Activated CD4-positive, alpha-beta T cell treated with anti-CD3 and anti-CD28 coated beads for 36 hours (primary cell): ENCODE results near the gene ZNF335. TPM values are rescaled to one million over a fixed set of nuclear protein-coding genes. Genes with fewer than 3 reads are reported as not detected.
A peak's percentile ranks its signal among the peaks of the same experiment; 100 is the strongest.
"Not testable (repeated sequence)": the region's sequence is repeated elsewhere in the genome, so short reads cannot be mapped to it uniquely, and the experiment has no call there.

Source experiments
- ATAC-seq: fragments of 200-7000 bp; cut with Tn5 transposase; one replicate; pipeline ENCODE4 v1.10.0; 2021; ENCODE audit warnings: mild to moderate bottlenecking, moderate library complexity
- CTCF ChIA-PET: fragments of 350-600 bp; sonication (Branson Sonifier 250); formaldehyde crosslinking; loops from one replicate; lab custom pipeline; 2021; ENCODE audit warnings: antibody characterized with exemption; lab: Charles Lee
- POLR2A ChIA-PET: fragments of 350-600 bp; sonication (Branson Sonifier 250); formaldehyde crosslinking; loops from one replicate; lab custom pipeline; 2021; ENCODE audit warnings: antibody characterized with exemption, inconsistent platforms; lab: Charles Lee
- DNase-seq: peaks from one replicate; pipeline ENCODE4 v3.0.0-alpha.2; 2020
- H3K27ac Mint-ChIP-seq: one replicate; pipeline ENCODE4 v1.8.0; 2021; ENCODE audit warnings: mixed read lengths
- H3K27me3 Mint-ChIP-seq: one replicate; pipeline ENCODE4 v1.8.0; 2021; ENCODE audit warnings: mixed read lengths
- H3K36me3 Mint-ChIP-seq: one replicate; pipeline ENCODE4 v1.8.0; 2021; ENCODE audit warnings: low read depth, mixed read lengths
- H3K4me1 Mint-ChIP-seq: one replicate; pipeline ENCODE4 v1.8.0; 2021; ENCODE audit warnings: mixed read lengths
- H3K4me3 Mint-ChIP-seq: one replicate; pipeline ENCODE4 v1.8.0; 2021; ENCODE audit warnings: mild to moderate bottlenecking, moderate library complexity, mixed read lengths
- H3K9me3 Mint-ChIP-seq: one replicate; pipeline ENCODE4 v1.8.0; 2021; ENCODE audit warnings: low read depth, mixed read lengths
- intact Hi-C, 2 experiments: fragments of 100-400 bp; cut with DNase I in 1 of 2; cut with micrococcal nuclease in 1 of 2; formaldehyde crosslinking; loops; one replicate each; pipeline versions ENCODE4 v1.14.2 to v1.15.1; 2022 to 2024; cut with DNase I, micrococcal nuclease
- total RNA-seq, 2 experiments: library from RNA; stranded (reverse); gene quantifications; one replicate each; pipeline ENCODE4 v1.2.3, GENCODE V29; 2021

The ZNF335 gene
- total RNA-seq, 2 experiments from 2014 or later, result 27.4 to 28.9 TPM

GRCh38 chr20:45962031-45962755, 9.8 kb downstream of the ZNF335 start:
- peaks cover 7% of the 10 kb centered on the region for H3K4me1 Mint-ChIP-seq
- no peaks in the 10 kb centered on the region for H3K9me3 Mint-ChIP-seq
- ATAC-seq, result no peak
- ChIA-PET CTCF (interaction anchor here (1.1 to 2.3 kb wide), 5 partner anchors 8 to 138 kb away, joined by 3 to 10 read pairs (median 6); no protein-coding TSS in a partner anchor), POLR2A (interaction anchor here (0.6 to 3.2 kb wide), 3 partner anchors 8 to 138 kb away, joined by 3 to 12 read pairs (median 4); no protein-coding TSS in a partner anchor)
- peaks cover 62% of the 10 kb centered on the region for H3K36me3 Mint-ChIP-seq
- H3K27me3 Mint-ChIP-seq, result no peaks in the 10 kb centered on the region
- intact Hi-C loops, result loop anchor here in 1 of 2 experiments (2.0 kb wide), 1 partner anchor 163 kb away; no protein-coding TSS in a partner anchor
- no peak for DNase-seq
- no peak overlapping the region for H3K4me3 Mint-ChIP-seq
- no peak overlapping the region for H3K27ac Mint-ChIP-seq

- Mint-ChIP-seq H3K36me3 (peaks cover 58% of the 10 kb centered on the region), H3K27ac (no peak overlapping the region), H3K27me3 (no peaks in the 10 kb centered on the region), H3K9me3 (no peaks in the 10 kb centered on the region), H3K4me1 (peaks cover 2% of the 10 kb centered on the region), H3K4me3 (no peak overlapping the region)
- ATAC-seq, result no peak
- DNase-seq, result no peak
- ChIA-PET CTCF (interaction anchor here (2.3 to 2.6 kb wide), 2 partner anchors 10 to 161 kb away, joined by 10 to 11 read pairs; no protein-coding TSS in a partner anchor), POLR2A (interaction anchor here (0.6 to 3.2 kb wide), 3 partner anchors 10 to 242 kb away, joined by 3 to 12 read pairs (median 4); no protein-coding TSS in a partner anchor)
- intact Hi-C loops, result no loop called here
Observed at GRCh38 chr20:45959956-45960630, 11.9 kb downstream of the ZNF335 start.

GRCh38 chr20:45959126-45959525, 12.9 kb downstream of the ZNF335 start:
- DNase-seq (no peak), ATAC-seq (no peak)
- Mint-ChIP-seq H3K4me3 (no peak overlapping the region), H3K4me1 (no peaks in the 10 kb centered on the region), H3K36me3 (peaks cover 54% of the 10 kb centered on the region), H3K27me3 (no peaks in the 10 kb centered on the region), H3K27ac (no peak overlapping the region), H3K9me3 (no peaks in the 10 kb centered on the region)
- intact Hi-C loops, result no loop called here
- ChIA-PET CTCF (interaction anchor here (0.6 to 2.6 kb wide), 3 partner anchors 11 to 1398 kb away, joined by 3 to 14 read pairs (median 11); partner anchors contain the start of gene ZMYND8), POLR2A (interaction anchor here (3.2 kb wide), 1 partner anchor 11 kb away, joined by 12 read pairs; no protein-coding TSS in a partner anchor)

- Mint-ChIP-seq H3K36me3 (peaks cover 50% of the 10 kb centered on the region), H3K4me1 (no peaks in the 10 kb centered on the region), H3K9me3 (no peaks in the 10 kb centered on the region), H3K27me3 (no peaks in the 10 kb centered on the region), H3K4me3 (no peak overlapping the region), H3K27ac (peak overlapping the region; percentile 31)
- intact Hi-C loops, result no loop called here
- DNase-seq, result no peak
- no peak for ATAC-seq
- CTCF ChIA-PET, result interaction anchor here (0.6 to 2.3 kb wide), 5 partner anchors 12 to 1398 kb away, joined by 3 to 14 read pairs (median 3); partner anchors contain the start of gene ZMYND8
- POLR2A ChIA-PET, result interaction anchor here (1.7 kb wide), 1 partner anchor 14 kb away, joined by 5 read pairs; no protein-coding TSS in a partner anchor
Observed at GRCh38 chr20:45958593-45958992, 13.4 kb downstream of the ZNF335 start.

- Mint-ChIP-seq H3K36me3 (peaks cover 41% of the 10 kb centered on the region), H3K4me3 (no peak overlapping the region)
- intact Hi-C loops, result no loop called here
Observed at GRCh38 chr20:45957021-45957941, 14.7 kb downstream of the ZNF335 start.

DNA sequence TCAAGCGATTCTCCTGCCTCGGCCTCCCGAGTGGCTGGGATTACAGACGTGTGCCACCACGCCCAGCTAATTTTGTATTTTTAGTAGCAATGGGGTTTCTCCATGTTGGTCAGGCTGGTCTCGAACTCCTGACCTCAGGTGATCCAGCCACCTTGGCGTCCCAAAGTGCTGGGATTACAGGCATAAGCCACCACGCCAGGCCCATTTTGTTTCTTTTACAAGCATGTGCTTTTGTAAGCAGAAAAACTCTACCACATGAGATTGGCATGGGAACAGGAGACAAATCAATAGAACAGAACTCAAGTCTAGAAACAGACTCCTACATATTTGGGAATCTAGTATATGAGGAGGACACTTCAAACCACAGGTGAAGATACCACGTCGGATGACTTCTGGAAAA, 15.7 kb downstream of the ZNF335 start:
- H3K4me3 Mint-ChIP-seq, ATAC-seq, CTCF ChIA-PET, H3K9me3 Mint-ChIP-seq, DNase-seq, H3K4me1 Mint-ChIP-seq, intact Hi-C loops, H3K27me3 Mint-ChIP-seq, H3K27ac Mint-ChIP-seq: not testable (repeated sequence)
- POLR2A ChIA-PET, result interaction anchor here (0.7 kb wide), 1 partner anchor 75 kb away, joined by 5 read pairs; no protein-coding TSS in a partner anchor
- H3K36me3 Mint-ChIP-seq, result peaks cover 40% of the 10 kb centered on the region

More at GRCh38 chr20:45957021-45957941, 14.7 kb downstream of the ZNF335 start:
- ATAC-seq (no peak), DNase-seq (no peak)
- no peaks in the 10 kb centered on the region for H3K27me3 Mint-ChIP-seq
- H3K27ac Mint-ChIP-seq, result no peak overlapping the region
- H3K4me1 Mint-ChIP-seq, result no peaks in the 10 kb centered on the region
- no peaks in the 10 kb centered on the region for H3K9me3 Mint-ChIP-seq
- ChIA-PET POLR2A (interaction anchor here (1.7 kb wide), 1 partner anchor 13 kb away, joined by 5 read pairs; no protein-coding TSS in a partner anchor), CTCF (interaction anchor here (2.3 kb wide), 1 partner anchor 13 kb away, joined by 14 read pairs; no protein-coding TSS in a partner anchor)

DNA sequence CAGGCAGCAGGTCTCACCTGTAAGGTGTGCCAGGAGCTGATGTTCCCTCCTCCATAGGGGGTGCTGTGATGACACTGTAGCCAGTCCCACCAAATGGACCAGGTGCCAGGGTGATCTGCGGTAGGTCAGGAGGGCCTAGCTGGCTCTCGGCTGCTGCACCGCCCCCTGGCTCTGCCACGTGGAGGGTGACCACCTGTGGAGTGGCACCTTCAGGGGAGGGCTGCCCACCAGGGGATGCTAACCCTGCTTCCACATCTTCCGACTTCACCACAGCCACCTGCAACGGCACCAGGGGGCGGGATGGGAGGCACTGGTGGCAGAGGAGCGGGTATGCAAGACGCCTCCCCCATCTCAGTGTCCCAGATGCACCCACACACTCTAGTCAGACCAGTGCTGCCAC, 18.3 kb downstream of the ZNF335 start:
- Mint-ChIP-seq H3K36me3 (peaks cover 32% of the 10 kb centered on the region), H3K9me3 (no peaks in the 10 kb centered on the region)
- POLR2A ChIA-PET, result no interaction called here

DNA sequence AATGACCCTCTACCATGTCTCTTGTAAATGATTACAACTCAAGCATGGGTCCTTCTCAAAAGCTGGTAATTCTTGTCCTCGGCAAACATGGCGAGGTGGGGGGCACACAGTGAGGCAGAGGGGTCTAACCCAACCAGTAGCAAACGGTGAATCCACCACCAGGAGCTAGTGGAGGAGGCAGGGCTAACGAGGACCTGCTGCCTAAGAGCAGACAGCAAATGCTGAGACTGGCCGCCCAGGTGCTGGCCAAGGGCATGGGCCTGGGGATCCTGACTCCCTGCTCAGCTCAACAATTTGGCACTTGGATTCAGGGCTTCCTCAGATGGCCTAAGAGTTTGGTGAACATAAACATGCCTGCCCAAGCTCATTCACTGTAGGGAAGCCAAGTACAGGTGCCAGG, 19.1 kb downstream of the ZNF335 start:
- Mint-ChIP-seq H3K27ac (no peak overlapping the region), H3K4me3 (no peak overlapping the region), H3K4me1 (no peaks in the 10 kb centered on the region), H3K9me3 (no peaks in the 10 kb centered on the region), H3K27me3 (no peaks in the 10 kb centered on the region), H3K36me3 (peaks cover 31% of the 10 kb centered on the region)
- DNase-seq, result no peak
- ATAC-seq, result no peak
- CTCF ChIA-PET, result interaction anchor here (0.8 to 2.1 kb wide), 5 partner anchors 8 to 18 kb away, joined by 3 to 9 read pairs (median 4); no protein-coding TSS in a partner anchor
- intact Hi-C loops, result no loop called here
- POLR2A ChIA-PET, result interaction anchor here (0.8 kb wide), 1 partner anchor 16 kb away, joined by 3 read pairs; no protein-coding TSS in a partner anchor

More for the DNA sequence above, 18.3 kb downstream of the ZNF335 start:
- CTCF ChIA-PET, result interaction anchor here (1.1 to 2.1 kb wide), 3 partner anchors 8 to 17 kb away, joined by 3 to 9 read pairs (median 7); no protein-coding TSS in a partner anchor
- no peak for ATAC-seq
- no peaks in the 10 kb centered on the region for H3K27me3 Mint-ChIP-seq
- H3K4me1 Mint-ChIP-seq, result no peaks in the 10 kb centered on the region
- no peak for DNase-seq
- no peak overlapping the region for H3K4me3 Mint-ChIP-seq
- H3K27ac Mint-ChIP-seq, result no peak overlapping the region
- intact Hi-C loops, result no loop called here

DNA sequence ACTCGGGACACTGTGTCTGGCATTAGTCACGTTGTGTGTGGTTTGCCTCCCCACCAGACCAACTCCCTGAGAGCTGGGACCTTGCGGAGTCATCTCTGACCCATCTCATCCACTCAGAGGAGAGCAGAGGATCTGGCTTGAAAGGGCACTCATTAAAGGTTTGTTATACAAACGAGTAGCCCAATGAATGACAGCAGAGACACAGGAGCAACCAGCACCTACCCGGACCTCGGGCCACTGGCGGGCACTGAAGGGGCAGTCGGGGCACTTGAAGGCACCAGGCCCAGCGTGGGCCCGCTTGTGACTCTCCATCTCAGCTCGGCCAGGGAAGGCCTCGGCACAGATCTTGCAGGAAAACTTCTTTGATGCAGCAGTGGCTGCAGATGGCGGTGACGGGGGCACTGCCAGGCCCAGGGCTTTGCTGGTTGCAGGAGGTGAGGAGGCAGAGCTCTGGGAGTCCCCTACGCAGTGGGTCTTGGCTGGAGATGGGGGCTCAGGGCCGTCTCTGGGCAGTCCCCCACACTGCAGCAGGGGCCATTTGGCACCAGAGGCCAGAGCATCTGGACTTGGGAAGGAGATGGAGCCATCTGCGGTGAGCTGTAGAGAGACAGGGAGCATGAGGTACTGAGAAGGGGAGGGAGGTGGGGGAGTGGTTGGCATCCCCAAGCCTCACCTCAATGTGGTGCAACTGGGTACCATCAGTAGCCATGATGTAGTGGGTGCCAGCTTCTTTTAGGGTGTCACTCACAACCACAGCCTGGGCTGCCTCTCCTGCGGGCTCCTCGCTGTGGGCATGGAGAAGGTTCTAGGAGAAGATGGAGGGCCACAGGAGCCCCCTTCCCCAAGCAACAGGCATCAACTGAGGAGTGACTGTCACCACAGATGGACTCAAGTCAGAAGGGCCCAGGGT, 19.8 kb downstream of the ZNF335 start:
- Mint-ChIP-seq H3K27me3 (no peaks in the 10 kb centered on the region), H3K27ac (peak overlapping the region; percentile 47), H3K4me3 (no peak overlapping the region), H3K9me3 (no peaks in the 10 kb centered on the region), H3K4me1 (no peaks in the 10 kb centered on the region), H3K36me3 (peaks cover 31% of the 10 kb centered on the region)
- intact Hi-C loops, result no loop called here
- ChIA-PET CTCF (interaction anchor here (0.8 to 1.4 kb wide), 3 partner anchors 8 to 18 kb away, joined by 3 to 7 read pairs (median 4); no protein-coding TSS in a partner anchor), POLR2A (interaction anchor here (0.6 to 0.8 kb wide), 2 partner anchors 10 to 17 kb away, joined by 3 to 4 read pairs; no protein-coding TSS in a partner anchor)
- DNase-seq (no peak), ATAC-seq (no peak)
